ENCODE results near the gene DCLK2. TPM values are rescaled to one million over a fixed set of nuclear protein-coding genes. Genes with fewer than 3 reads are reported as not detected.

DCLK2 gene
- total and polyA plus RNA-seq, 2 of the 8 experiments (the other 6 are each of a cell fraction or from before 2014, with no cell fraction given): 0.32 to 0.37 TPM

DNA sequence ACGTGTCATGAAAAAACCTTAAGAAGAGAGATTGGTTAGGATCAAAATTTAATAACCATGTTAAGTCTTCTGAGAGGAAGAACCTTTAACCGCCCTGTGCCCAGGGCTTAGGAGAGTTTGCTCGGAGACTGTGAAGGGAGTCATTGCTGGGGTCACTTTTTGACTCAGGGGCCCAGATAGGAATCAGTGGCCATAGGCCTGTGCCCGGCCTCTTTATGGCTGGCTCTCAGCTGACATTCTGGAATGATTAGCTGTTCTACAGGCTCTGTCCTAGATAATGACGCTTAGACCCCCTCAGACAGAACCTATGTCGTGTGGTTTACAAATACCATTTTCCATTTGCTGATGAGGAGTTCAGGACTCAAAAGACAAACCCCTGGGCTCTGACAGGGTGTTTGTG lies 174.1 kb downstream of the DCLK2 start (continued):
- TF ChIP-seq, protein P1, sequence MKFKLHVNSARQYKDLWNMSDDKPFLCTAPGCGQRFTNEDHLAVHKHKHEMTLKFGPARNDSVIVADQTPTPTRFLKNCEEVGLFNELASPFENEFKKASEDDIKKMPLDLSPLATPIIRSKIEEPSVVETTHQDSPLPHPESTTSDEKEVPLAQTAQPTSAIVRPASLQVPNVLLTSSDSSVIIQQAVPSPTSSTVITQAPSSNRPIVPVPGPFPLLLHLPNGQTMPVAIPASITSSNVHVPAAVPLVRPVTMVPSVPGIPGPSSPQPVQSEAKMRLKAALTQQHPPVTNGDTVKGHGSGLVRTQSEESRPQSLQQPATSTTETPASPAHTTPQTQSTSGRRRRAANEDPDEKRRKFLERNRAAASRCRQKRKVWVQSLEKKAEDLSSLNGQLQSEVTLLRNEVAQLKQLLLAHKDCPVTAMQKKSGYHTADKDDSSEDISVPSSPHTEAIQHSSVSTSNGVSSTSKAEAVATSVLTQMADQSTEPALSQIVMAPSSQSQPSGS (IDR thresholded peaks at IDR 0.05; ENCODE audit: low read length): no peak
- TF ChIP-seq BRCA1 (IDR thresholded peaks at IDR 0.05; ENCODE audit: low read depth, low read length) (no peak), RNF2 (IDR thresholded peaks at IDR 0.05; ENCODE audit: borderline replicate concordance, low read depth, low read length, missing control alignments, poor library complexity, severe bottlenecking) (no peak)
